Measurements from ENCODE around the gene IRAK3. TPM values are rescaled to one million over a fixed set of nuclear protein-coding genes. Genes with fewer than 3 reads are reported as not detected.

The IRAK3 gene
- total and polyA plus RNA-seq, 2 experiments from 2014 or later: 3.3 to 3.7 TPM

DNA sequence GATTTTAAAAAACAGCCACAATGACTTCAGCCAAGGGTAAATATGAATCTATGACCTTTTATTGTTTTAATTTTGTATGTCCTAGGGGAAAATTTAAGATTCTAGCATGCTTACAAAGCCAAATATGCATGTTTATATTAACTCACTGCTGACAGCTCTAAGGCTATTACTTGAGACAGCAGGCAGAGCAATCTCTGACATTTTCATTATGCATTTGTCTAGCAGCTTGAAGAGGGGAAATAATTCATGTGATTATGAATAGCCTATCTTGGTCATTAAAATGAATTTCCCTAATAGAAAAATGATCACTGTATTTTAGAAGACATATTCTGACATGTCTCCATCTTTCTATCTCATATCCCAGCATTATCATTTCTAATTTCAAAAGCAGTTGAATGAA lies 66.7 kb downstream of the IRAK3 start:
- Histone ChIP-seq H3K79me2 (ENCODE audit: insufficient read depth) (no peaks in the 10 kb centered on the region), H3K9ac (no peak overlapping the region), H2AFZ (no peak overlapping the region), H3K27me3 (replicated peaks; ENCODE audit: insufficient read depth) (no peaks in the 10 kb centered on the region), H3K27ac (no peak overlapping the region), H3K36me3 (ENCODE audit: low read depth) (no peaks in the 10 kb centered on the region), H4K20me1 (ENCODE audit: insufficient read depth) (no peaks in the 10 kb centered on the region), H3K4me1 (ENCODE audit: insufficient read depth) (no peaks in the 10 kb centered on the region), H3K4me2 (ENCODE audit: unreplicated experiment) (no peak overlapping the region), H3K9me2 (ENCODE audit: insufficient read depth) (no peaks in the 10 kb centered on the region), H3K9me3 (ENCODE audit: low read depth) (no peaks in the 10 kb centered on the region), H3F3A (ENCODE audit: insufficient read depth) (no peaks in the 10 kb centered on the region), H3K4me3 (no peak overlapping the region)
- TF ChIP-seq EZH2phosphoT487 (IDR thresholded peaks at IDR 0.05; ENCODE audit: insufficient read depth, low read depth): no peak
- TF ChIP-seq EZH2 (IDR thresholded peaks at IDR 0.05; ENCODE audit: insufficient read depth, poor library complexity, severe bottlenecking): no peak
- in situ Hi-C loops (cut with MboI): no loop called here
- DNase-seq: no peak

DNA sequence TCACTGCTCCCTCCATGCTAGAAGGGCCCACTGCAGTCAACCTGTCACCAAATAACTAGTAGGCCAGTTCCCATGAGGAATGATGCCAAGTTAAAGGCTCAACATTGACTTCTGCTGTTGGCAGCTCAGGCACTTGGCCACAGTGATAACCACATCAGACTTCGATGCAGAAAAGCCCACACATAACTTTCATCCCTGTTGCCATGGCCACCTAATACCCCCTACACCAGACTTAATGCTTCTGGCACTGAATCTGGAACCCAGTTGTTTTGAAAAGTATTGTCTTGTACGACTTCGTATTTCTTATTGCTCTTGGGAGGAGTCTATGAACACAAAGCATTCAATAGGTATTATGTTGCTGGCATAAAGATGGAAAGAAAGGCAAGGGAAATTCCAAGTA lies 69.0 kb downstream of the IRAK3 start:
- Histone ChIP-seq H3K4me3 (no peak overlapping the region), H3K36me3 (ENCODE audit: low read depth) (no peaks in the 10 kb centered on the region), H3K27ac (no peak overlapping the region), H3K9me3 (ENCODE audit: low read depth) (no peaks in the 10 kb centered on the region), H3K9me2 (ENCODE audit: insufficient read depth) (no peaks in the 10 kb centered on the region), H3K9ac (no peak overlapping the region), H3K27me3 (replicated peaks; ENCODE audit: insufficient read depth) (no peaks in the 10 kb centered on the region), H3K79me2 (ENCODE audit: insufficient read depth) (no peaks in the 10 kb centered on the region), H2AFZ (no peak overlapping the region), H4K20me1 (ENCODE audit: insufficient read depth) (no peaks in the 10 kb centered on the region), H3F3A (ENCODE audit: insufficient read depth) (no peaks in the 10 kb centered on the region), H3K4me2 (ENCODE audit: unreplicated experiment) (no peak overlapping the region), H3K4me1 (ENCODE audit: insufficient read depth) (no peaks in the 10 kb centered on the region)
- in situ Hi-C loops (cut with MboI): no loop called here
- TF ChIP-seq EZH2 (IDR thresholded peaks at IDR 0.05; ENCODE audit: insufficient read depth, poor library complexity, severe bottlenecking): no peak
- DNase-seq: no peak
- 36 to 40% methylated on average over 3 of the region's 3 CpGs for WGBS, 2 experiments (ENCODE audit: low coverage in 1 of 2, low lambda C conversion rate in 2 of 2, missing lambda C conversion rate in 2 of 2)

DNA sequence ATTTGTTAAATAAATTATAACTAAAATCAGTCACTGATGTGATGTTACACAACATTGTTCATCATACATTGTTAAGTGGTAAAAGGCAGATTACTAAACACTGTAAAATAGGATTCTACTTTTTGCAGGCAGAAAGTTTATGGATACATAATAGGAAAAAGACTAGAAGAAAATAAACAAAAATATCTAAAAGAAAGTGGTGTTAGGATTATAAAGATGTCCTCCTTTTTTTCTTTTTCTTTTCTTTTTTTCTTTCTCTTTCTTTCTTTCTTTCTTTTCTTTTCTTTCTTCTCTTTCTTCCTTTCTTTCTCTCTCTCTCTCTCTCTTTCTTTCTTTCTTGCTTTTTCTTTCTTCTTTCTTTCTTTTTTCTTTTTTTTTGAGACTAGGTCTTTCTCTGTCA lies 73.7 kb downstream of the IRAK3 start:
- Histone ChIP-seq H3K79me2 (ENCODE audit: insufficient read depth) (no peaks in the 10 kb centered on the region), H3K27ac (no peak overlapping the region), H3K9ac (no peak overlapping the region), H3K9me2 (ENCODE audit: insufficient read depth) (no peaks in the 10 kb centered on the region), H3K4me1 (ENCODE audit: insufficient read depth) (no peaks in the 10 kb centered on the region), H3K9me3 (ENCODE audit: low read depth) (no peaks in the 10 kb centered on the region), H3K27me3 (replicated peaks; ENCODE audit: insufficient read depth) (no peaks in the 10 kb centered on the region), H3K4me3 (no peak overlapping the region), H3K4me2 (ENCODE audit: unreplicated experiment) (no peak overlapping the region), H3F3A (ENCODE audit: insufficient read depth) (no peaks in the 10 kb centered on the region), H2AFZ (no peak overlapping the region), H4K20me1 (ENCODE audit: insufficient read depth) (no peaks in the 10 kb centered on the region), H3K36me3 (ENCODE audit: low read depth) (no peaks in the 10 kb centered on the region)
- DNase-seq: no peak
- no peak for TF ChIP-seq EZH2 (IDR thresholded peaks at IDR 0.05; ENCODE audit: insufficient read depth, poor library complexity, severe bottlenecking)
- in situ Hi-C loops (cut with MboI): no loop called here

DNA sequence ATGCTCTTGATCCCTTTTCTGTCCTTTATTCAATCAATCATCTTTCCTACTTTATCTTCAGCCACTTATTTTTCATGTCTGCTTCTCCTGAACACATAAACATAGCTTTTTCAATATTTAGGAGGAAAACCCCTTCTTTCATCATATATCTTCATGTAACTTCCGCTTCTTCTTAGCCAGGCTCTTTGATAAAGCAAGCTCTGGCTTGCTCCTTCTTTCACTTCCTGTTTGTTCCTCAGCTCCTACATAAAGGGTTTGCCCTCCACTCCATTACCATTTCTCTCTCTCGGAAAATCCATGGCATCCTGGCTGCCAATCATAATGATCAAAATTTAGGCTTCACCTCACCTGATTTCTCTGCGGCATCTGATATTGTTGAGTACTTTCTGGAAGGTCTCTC lies 79.5 kb downstream of the IRAK3 start:
- Histone ChIP-seq H4K20me1 (ENCODE audit: insufficient read depth) (no peaks in the 10 kb centered on the region), H3K79me2 (ENCODE audit: insufficient read depth) (no peaks in the 10 kb centered on the region), H3K9ac (no peak overlapping the region), H3F3A (ENCODE audit: insufficient read depth) (no peaks in the 10 kb centered on the region), H3K4me1 (ENCODE audit: insufficient read depth) (no peaks in the 10 kb centered on the region), H3K9me2 (ENCODE audit: insufficient read depth) (no peaks in the 10 kb centered on the region), H2AFZ (no peak overlapping the region), H3K4me2 (ENCODE audit: unreplicated experiment) (no peak overlapping the region), H3K4me3 (no peak overlapping the region), H3K9me3 (ENCODE audit: low read depth) (no peaks in the 10 kb centered on the region), H3K27me3 (replicated peaks; ENCODE audit: insufficient read depth) (no peaks in the 10 kb centered on the region), H3K36me3 (ENCODE audit: low read depth) (no peaks in the 10 kb centered on the region), H3K27ac (no peak overlapping the region)
- DNase-seq: no peak
- TF ChIP-seq EZH2phosphoT487 (IDR thresholded peaks at IDR 0.05; ENCODE audit: insufficient read depth, low read depth): no peak
- TF ChIP-seq EZH2 (IDR thresholded peaks at IDR 0.05; ENCODE audit: insufficient read depth, poor library complexity, severe bottlenecking): no peak
- WGBS, 2 experiments (ENCODE audit: low coverage in 1 of 2, low lambda C conversion rate in 2 of 2, missing lambda C conversion rate in 2 of 2): 73 to 78% methylated on average over 3 of the region's 3 CpGs
- in situ Hi-C loops (cut with MboI): no loop called here

DNA sequence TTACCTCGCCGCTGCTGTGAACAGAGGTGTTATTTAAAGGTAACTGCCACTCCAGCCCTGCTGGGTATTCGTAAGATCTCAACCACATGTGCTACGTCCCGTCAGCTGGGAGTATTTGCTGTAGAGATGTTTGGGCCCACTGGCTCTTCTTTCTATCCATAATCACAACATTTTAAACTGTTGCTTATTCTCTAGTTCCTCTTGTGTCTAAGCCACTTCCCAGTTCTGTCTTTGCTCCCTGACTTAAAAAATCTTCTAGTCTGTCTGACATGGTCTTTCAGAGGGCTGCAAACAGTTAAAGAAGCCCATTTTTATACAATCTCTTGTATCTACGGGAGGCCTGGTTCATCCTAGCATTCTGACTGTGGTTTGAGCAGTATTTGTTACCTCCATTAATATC lies 80.1 kb downstream of the IRAK3 start:
- H3K4me1 ChIP-seq (ENCODE audit: insufficient read depth): no peaks in the 10 kb centered on the region
- H3K27me3 ChIP-seq (replicated peaks; ENCODE audit: insufficient read depth): no peaks in the 10 kb centered on the region
- no peaks in the 10 kb centered on the region for H3F3A ChIP-seq (ENCODE audit: insufficient read depth)
- H3K4me2 ChIP-seq (ENCODE audit: unreplicated experiment): no peak overlapping the region
- DNase-seq: no peak
- no peak overlapping the region for H3K27ac ChIP-seq
- H3K9me3 ChIP-seq (ENCODE audit: low read depth): no peaks in the 10 kb centered on the region
- H3K9me2 ChIP-seq (ENCODE audit: insufficient read depth): no peaks in the 10 kb centered on the region
- H3K36me3 ChIP-seq (ENCODE audit: low read depth): no peaks in the 10 kb centered on the region
- H3K4me3 ChIP-seq: no peak overlapping the region
- no peak overlapping the region for H3K9ac ChIP-seq
- in situ Hi-C loops (cut with MboI): no loop called here
- no peaks in the 10 kb centered on the region for H4K20me1 ChIP-seq (ENCODE audit: insufficient read depth)
- no peak overlapping the region for H2AFZ ChIP-seq
- no peaks in the 10 kb centered on the region for H3K79me2 ChIP-seq (ENCODE audit: insufficient read depth)
- TF ChIP-seq EZH2 (IDR thresholded peaks at IDR 0.05; ENCODE audit: insufficient read depth, poor library complexity, severe bottlenecking) (no peak), EZH2phosphoT487 (IDR thresholded peaks at IDR 0.05; ENCODE audit: insufficient read depth, low read depth) (no peak)
- WGBS, 2 experiments (ENCODE audit: low coverage in 1 of 2, low lambda C conversion rate in 2 of 2, missing lambda C conversion rate in 2 of 2): 67 to 71% methylated on average over 6 of the region's 6 CpGs

Measured in GM23248 (cell line).